ENCODE data around the gene E2F1. TPM values are rescaled to one million over a fixed set of nuclear protein-coding genes. Genes with fewer than 3 reads are reported as not detected.

Gene E2F1
- total RNA-seq (27.0 and 29.6 TPM in 2 replicates), polyA plus RNA-seq (20.7 and 22.3 TPM in 2 replicates), polyA minus RNA-seq (13.4 and 15.0 TPM in 2 replicates), Bru-seq, nascent RNA (percentile 65 among the genes with signal in this experiment), BruChase-seq, experiment 1, labeled RNA remaining after a 6-hour chase (percentile 76 among the genes with signal in this experiment), BruChase-seq, experiment 2, labeled RNA remaining after a 2-hour chase (percentile 66 among the genes with signal in this experiment)
- 15.9 and 17.8 TPM in 2 replicates for polyA plus RNA-seq (2011; cell fraction: cytosol; rRNA removed)
- 27.0 and 30.5 TPM in 2 replicates for polyA plus RNA-seq (2011; cell fraction: nucleus; rRNA removed)
- polyA plus RNA-seq (2012): 12.3 and 15.7 TPM in 2 replicates
- 34.7 TPM for polyA minus RNA-seq (2011; cell fraction: cytosol; rRNA and poly(A)+ RNA removed)
- 6.3 and 6.5 TPM in 2 replicates for polyA minus RNA-seq (2011; cell fraction: nucleus; rRNA and poly(A)+ RNA removed)
- long read RNA-seq, transcript E2F1-201 (7 exons, 2,503 nt): major isoform, 51 of 71 reads
- long read RNA-seq, partial matches to known transcripts: 6 of 71 reads
- long read RNA-seq, other reads (novel, unspliced or antisense): 14 of 71 reads

DNA sequence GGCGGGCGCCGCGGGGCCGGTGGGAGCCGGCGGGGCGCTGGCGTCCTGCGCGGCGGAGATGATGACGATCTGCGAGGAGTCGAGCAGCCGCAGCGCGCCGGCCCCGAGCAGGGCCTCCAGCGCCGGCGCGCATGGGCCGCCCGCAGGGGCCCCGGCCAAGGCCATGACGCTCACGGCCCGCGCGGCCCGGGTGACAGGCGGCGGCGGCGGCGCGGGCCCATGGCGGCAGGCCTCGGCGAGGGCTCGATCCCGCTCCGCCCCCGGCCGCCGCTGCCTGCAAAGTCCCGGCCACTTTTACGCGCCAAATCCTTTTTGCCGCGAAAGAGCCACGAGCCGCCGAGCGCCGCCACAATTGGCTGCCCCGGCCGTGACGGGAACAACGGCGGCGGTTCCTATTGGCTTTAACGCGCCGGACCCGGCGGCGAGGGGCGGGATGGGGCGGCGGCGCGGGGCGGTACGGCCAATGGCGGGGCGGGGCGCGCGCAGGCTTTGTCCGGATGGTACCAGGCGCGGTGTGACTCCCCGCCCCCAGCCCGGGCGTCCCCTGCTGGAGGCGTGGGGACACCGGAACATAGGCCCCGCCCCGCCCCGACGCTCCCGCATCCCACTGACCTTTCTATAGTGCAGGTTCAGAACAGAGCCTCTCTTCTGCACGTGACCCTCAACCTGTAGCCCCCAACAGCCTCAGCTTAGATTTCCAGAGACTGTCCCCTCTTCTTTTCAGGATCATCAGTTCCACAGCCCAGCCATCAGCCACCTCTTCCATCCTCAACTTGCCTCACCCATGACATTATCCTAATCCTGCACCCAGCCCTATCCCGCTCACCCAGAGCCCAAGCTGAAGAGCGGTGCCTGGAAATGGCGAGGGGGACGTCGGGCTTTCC is at the start of gene E2F1:
TSS of gene E2F1 (minus strand) at position 286 of the 884 bp plus-strand sequence. CDS start at position 165, 121 bp downstream.
- H4K20me1 ChIP-seq (replicated peaks; ENCODE audit: control insufficient read depth, extremely low read depth, insufficient read depth, low read length): no peaks in the 10 kb centered on the region
- TF ChIP-seq GATA2 (IDR thresholded peaks at IDR 0.05; ENCODE audit: insufficient read depth, insufficient read length, low read depth, low read length) (no peak), FOS (IDR thresholded peaks at IDR 0.05; ENCODE audit: borderline replicate concordance, insufficient read depth, low read length) (no peak), MYC (IDR thresholded peaks at IDR 0.05; ENCODE audit: low read depth, low read length) (no peak), POLR2AphosphoS5 (IDR thresholded peaks at IDR 0.05; ENCODE audit: insufficient read depth, low read depth, low read length) (peak; percentile 31), POLR2A (IDR thresholded peaks at IDR 0.05; ENCODE audit: low read depth, low read length) (no peak), JUN (IDR thresholded peaks at IDR 0.05; ENCODE audit: borderline replicate concordance, insufficient read depth, insufficient read length, low read depth) (no peak), EZH2 (IDR thresholded peaks at IDR 0.05; ENCODE audit: borderline replicate concordance, low read depth, low read length, severe bottlenecking) (no peak)
- TF ChIP-seq, protein P1, sequence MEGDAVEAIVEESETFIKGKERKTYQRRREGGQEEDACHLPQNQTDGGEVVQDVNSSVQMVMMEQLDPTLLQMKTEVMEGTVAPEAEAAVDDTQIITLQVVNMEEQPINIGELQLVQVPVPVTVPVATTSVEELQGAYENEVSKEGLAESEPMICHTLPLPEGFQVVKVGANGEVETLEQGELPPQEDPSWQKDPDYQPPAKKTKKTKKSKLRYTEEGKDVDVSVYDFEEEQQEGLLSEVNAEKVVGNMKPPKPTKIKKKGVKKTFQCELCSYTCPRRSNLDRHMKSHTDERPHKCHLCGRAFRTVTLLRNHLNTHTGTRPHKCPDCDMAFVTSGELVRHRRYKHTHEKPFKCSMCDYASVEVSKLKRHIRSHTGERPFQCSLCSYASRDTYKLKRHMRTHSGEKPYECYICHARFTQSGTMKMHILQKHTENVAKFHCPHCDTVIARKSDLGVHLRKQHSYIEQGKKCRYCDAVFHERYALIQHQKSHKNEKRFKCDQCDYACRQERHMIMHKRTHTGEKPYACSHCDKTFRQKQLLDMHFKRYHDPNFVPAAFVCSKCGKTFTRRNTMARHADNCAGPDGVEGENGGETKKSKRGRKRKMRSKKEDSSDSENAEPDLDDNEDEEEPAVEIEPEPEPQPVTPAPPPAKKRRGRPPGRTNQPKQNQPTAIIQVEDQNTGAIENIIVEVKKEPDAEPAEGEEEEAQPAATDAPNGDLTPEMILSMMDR (IDR thresholded peaks at IDR 0.05; ENCODE audit: extremely low read depth in 1 of 2, insufficient read depth in 1 of 2, low read depth in 1 of 2, low read length in 2 of 2): peak in 1 of 2 donors; percentile 30
- TF ChIP-seq, protein P2, sequence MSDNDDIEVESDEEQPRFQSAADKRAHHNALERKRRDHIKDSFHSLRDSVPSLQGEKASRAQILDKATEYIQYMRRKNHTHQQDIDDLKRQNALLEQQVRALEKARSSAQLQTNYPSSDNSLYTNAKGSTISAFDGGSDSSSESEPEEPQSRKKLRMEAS (IDR thresholded peaks at IDR 0.05; ENCODE audit: insufficient read depth, insufficient read length): no peak
- H2AFZ ChIP-seq (ENCODE audit: low read depth, low read length): peak within 1 kb of the TSS; percentile 89
- intact Hi-C loops (cut with micrococcal nuclease) (loop anchor here (1.0 to 5.0 kb wide), 4 partner anchors 20 to 125 kb away; partner anchors contain the start of genes ACTL10, CHMP4B and ZNF341), dilution Hi-C loops (cut with MboI; ENCODE audit: extremely low pct_ligation_motif_present, low sequenced_read_pairs) (no loop called here)
- CTCF ChIA-PET: interaction anchor here (1.0 to 1.5 kb wide), 3 partner anchors 18 to 101 kb away, joined by 3 to 7 read pairs (median 4); no protein-coding TSS in a partner anchor
- FAIRE-seq: peak; percentile 92
- peak within 1 kb of the TSS; percentile 15 for H3K27ac ChIP-seq (ENCODE audit: insufficient read depth, low read depth, low read length)
- H3K36me3 ChIP-seq (ENCODE audit: control insufficient read depth in 2 of 2, extremely low read depth in 1 of 2, insufficient read depth in 2 of 2, low read length in 2 of 2): no peaks in the 10 kb centered on the region
- POLR2A ChIA-PET: no interaction called here
- peak; percentile 95 for DNase-seq (ENCODE audit: low read depth, low spot score)
- no TSS peak for BruUV-seq (replicated peaks)
- H3K9me1 ChIP-seq (replicated peaks; ENCODE audit: control insufficient read depth, extremely low read depth, insufficient read depth, low read length): no peaks in the 10 kb centered on the region
- no peaks in the 10 kb centered on the region for H3K9me3 ChIP-seq (replicated peaks; ENCODE audit: control insufficient read depth, insufficient read depth, low read length)
- H3K79me2 ChIP-seq (ENCODE audit: control insufficient read depth, insufficient read depth, low read length): peaks cover 26% of the 10 kb centered on the region
- H3K4me1 ChIP-seq (ENCODE audit: control insufficient read depth, extremely low read depth, insufficient read depth, low read length): peaks cover 36% of the 10 kb centered on the region
- H3K4me2 ChIP-seq (ENCODE audit: insufficient read depth, low read length): peak within 1 kb of the TSS; percentile 70
- peak within 1 kb of the TSS; percentile 4 to 50 (median 11) for H3K4me3 ChIP-seq (replicated peaks in 1 of 3; ENCODE audit: insufficient read depth in 1 of 3, low read depth in 1 of 3, low read length in 3 of 3)
- no peaks in the 10 kb centered on the region for H3K27me3 ChIP-seq (ENCODE audit: control insufficient read depth in 2 of 2, insufficient read depth in 2 of 2, low read length in 2 of 2)
- H3K9ac ChIP-seq (replicated peaks; ENCODE audit: extremely low read depth, insufficient read depth, low read length): peak within 1 kb of the TSS; percentile 68
